Measurements from ENCODE around the gene MINAR1.

The MINAR1 gene

DNA sequence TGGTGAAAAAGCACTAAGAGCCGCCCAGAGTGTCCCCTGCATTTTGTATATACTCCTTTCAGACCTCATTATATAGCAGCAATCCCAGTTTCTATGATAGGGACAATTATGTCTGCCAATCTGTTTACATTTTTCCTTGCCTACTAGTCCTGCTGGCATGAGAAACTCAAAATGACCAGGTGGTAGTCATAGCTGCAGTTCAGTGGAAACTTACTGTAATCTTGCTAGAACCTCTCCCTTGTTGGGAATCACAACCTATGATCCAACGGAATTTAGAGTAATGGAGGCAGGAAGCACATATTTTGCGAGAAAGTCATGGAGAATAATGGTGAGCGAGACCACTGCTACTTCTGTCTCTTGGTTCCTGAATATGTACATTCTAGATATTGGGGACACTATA, 28.6 kb upstream of the MINAR1 start:
- Histone ChIP-seq H2AFZ (ENCODE audit: low read length) (no peak overlapping the region), H3K9me3 (replicated peaks in 1 of 2; ENCODE audit: control insufficient read depth in 2 of 2, insufficient read depth in 1 of 2, low read depth in 1 of 2, low read length in 2 of 2) (no peaks in the 10 kb centered on the region), H2AK5ac (ENCODE audit: low read depth, low read length) (no peak overlapping the region), H3K27me3 (ENCODE audit: control insufficient read depth in 3 of 3, insufficient read depth in 3 of 3, low read depth in 1 of 3, low read length in 3 of 3) (no peaks in the 10 kb centered on the region), H3K79me1 (ENCODE audit: low read depth, low read length) (no peaks in the 10 kb centered on the region), H3K27ac (replicated peaks; ENCODE audit: low read length) (no peak overlapping the region), H3K4me2 (ENCODE audit: insufficient read depth, low read length, poor library complexity, severe bottlenecking) (no peak overlapping the region), H2BK120ac (ENCODE audit: low read depth, low read length) (no peak overlapping the region), H3K18ac (ENCODE audit: low read length) (no peak overlapping the region), H3K4me1 (ENCODE audit: control insufficient read depth in 2 of 2, insufficient read depth in 1 of 2, low read depth in 1 of 2, low read length in 2 of 2) (no peaks in the 10 kb centered on the region), H3K9ac (ENCODE audit: low read depth, low read length, poor library complexity) (no peak overlapping the region), H3K36me3 (replicated peaks in 1 of 2; ENCODE audit: control insufficient read depth in 2 of 2, insufficient read depth in 2 of 2, low read length in 2 of 2) (no peaks in the 10 kb centered on the region), H4K91ac (ENCODE audit: low read depth, low read length, poor library complexity) (no peak overlapping the region), H2BK5ac (ENCODE audit: low read length) (no peak overlapping the region), H4K8ac (ENCODE audit: low read depth, low read length) (no peak overlapping the region), H2BK12ac (ENCODE audit: low read length) (no peak overlapping the region), H3K4ac (ENCODE audit: low read length) (no peak overlapping the region), H3K14ac (ENCODE audit: low read length) (no peak overlapping the region), H3K23ac (ENCODE audit: low read depth, low read length, poor library complexity) (no peak overlapping the region), H2BK15ac (ENCODE audit: low read length) (no peak overlapping the region), H3K4me3 (ENCODE audit: low read length in 2 of 2) (no peak overlapping the region)
- WGBS, 2 donors (ENCODE audit: extremely low coverage in 2 of 2, insufficient read length in 2 of 2, insufficient replicate concordance in 1 of 2), result no CpG with 5 or more reads among the region's 4 CpGs
- no peak for DNase-seq (ENCODE audit: low spot score)

DNA sequence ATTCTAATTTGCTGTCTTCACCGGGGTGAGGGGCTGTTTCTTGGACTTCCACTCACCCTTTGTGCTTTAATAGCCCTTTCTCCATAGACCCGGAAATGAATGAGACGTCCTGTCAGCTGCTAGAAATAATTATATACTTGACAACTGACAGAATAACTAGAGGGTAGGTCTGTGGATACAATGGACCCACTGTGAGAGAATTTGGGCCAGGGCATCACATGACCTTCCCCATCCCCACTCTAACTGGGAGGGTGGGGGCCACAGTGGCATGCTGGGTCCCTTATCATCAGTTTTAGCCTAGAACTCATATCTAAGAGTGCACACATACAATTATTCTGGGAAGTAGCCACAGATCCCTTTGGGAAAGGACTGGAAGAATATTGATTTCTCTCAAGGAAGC, 25.9 kb upstream of the MINAR1 start:
- Histone ChIP-seq H3K27ac (replicated peaks; ENCODE audit: low read length) (no peak overlapping the region), H2BK120ac (ENCODE audit: low read depth, low read length) (no peak overlapping the region), H2BK12ac (ENCODE audit: low read length) (no peak overlapping the region), H3K4me3 (ENCODE audit: low read length in 2 of 2) (no peak overlapping the region), H3K4me1 (ENCODE audit: control insufficient read depth in 2 of 2, insufficient read depth in 1 of 2, low read depth in 1 of 2, low read length in 2 of 2) (peaks cover 0 to 2% of the 10 kb centered on the region in 2 donors), H3K14ac (ENCODE audit: low read length) (no peak overlapping the region), H4K91ac (ENCODE audit: low read depth, low read length, poor library complexity) (no peak overlapping the region), H3K4me2 (ENCODE audit: insufficient read depth, low read length, poor library complexity, severe bottlenecking) (no peak overlapping the region), H3K79me1 (ENCODE audit: low read depth, low read length) (no peaks in the 10 kb centered on the region), H2AK5ac (ENCODE audit: low read depth, low read length) (no peak overlapping the region), H3K18ac (ENCODE audit: low read length) (no peak overlapping the region), H3K9me3 (replicated peaks in 1 of 2; ENCODE audit: control insufficient read depth in 2 of 2, insufficient read depth in 1 of 2, low read depth in 1 of 2, low read length in 2 of 2) (no peaks in the 10 kb centered on the region), H3K4ac (ENCODE audit: low read length) (no peak overlapping the region), H2AFZ (ENCODE audit: low read length) (no peak overlapping the region), H3K9ac (ENCODE audit: low read depth, low read length, poor library complexity) (no peak overlapping the region), H3K23ac (ENCODE audit: low read depth, low read length, poor library complexity) (no peak overlapping the region), H2BK15ac (ENCODE audit: low read length) (no peak overlapping the region), H4K8ac (ENCODE audit: low read depth, low read length) (no peak overlapping the region), H2BK5ac (ENCODE audit: low read length) (no peak overlapping the region), H3K36me3 (replicated peaks in 1 of 2; ENCODE audit: control insufficient read depth in 2 of 2, insufficient read depth in 2 of 2, low read length in 2 of 2) (no peaks in the 10 kb centered on the region), H3K27me3 (ENCODE audit: control insufficient read depth in 3 of 3, insufficient read depth in 3 of 3, low read depth in 1 of 3, low read length in 3 of 3) (no peaks in the 10 kb centered on the region)
- no peak for DNase-seq (ENCODE audit: low spot score)
- no CpG with 5 or more reads among the region's 3 CpGs for WGBS, 2 donors (ENCODE audit: extremely low coverage in 2 of 2, insufficient read length in 2 of 2, insufficient replicate concordance in 1 of 2)

DNA sequence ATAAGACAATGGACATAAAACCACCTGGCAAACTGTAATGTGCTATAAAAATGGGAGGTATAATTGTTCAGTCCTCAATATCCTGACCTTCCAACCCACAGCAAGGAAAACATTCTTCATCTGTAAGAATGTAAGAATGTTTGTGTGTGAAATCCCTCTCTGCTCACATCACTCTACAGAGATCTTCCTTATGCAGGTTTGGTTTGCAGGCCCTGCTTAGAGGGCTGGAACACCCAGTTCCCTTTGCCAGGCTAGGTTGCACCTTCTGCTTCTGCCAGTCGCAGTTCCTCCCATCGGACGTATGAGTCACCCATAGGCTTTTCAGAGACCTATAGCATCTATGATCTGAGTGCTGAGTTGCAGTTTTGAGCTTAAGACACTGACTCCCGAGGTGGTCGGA, 24.1 kb upstream of the MINAR1 start:
- no peaks in the 10 kb centered on the region for H3K36me3 ChIP-seq (replicated peaks in 1 of 2; ENCODE audit: control insufficient read depth in 2 of 2, insufficient read depth in 2 of 2, low read length in 2 of 2)
- H2BK12ac ChIP-seq (ENCODE audit: low read length), result no peak overlapping the region
- no peak overlapping the region for H3K9ac ChIP-seq (ENCODE audit: low read depth, low read length, poor library complexity)
- H4K91ac ChIP-seq (ENCODE audit: low read depth, low read length, poor library complexity), result no peak overlapping the region
- H3K27me3 ChIP-seq (ENCODE audit: control insufficient read depth in 3 of 3, insufficient read depth in 3 of 3, low read depth in 1 of 3, low read length in 3 of 3), result no peaks in the 10 kb centered on the region
- no CpG with 5 or more reads among the region's 5 CpGs for WGBS, 2 donors (ENCODE audit: extremely low coverage in 2 of 2, insufficient read length in 2 of 2, insufficient replicate concordance in 1 of 2)
- no peak overlapping the region for H3K18ac ChIP-seq (ENCODE audit: low read length)
- H2AFZ ChIP-seq (ENCODE audit: low read length), result no peak overlapping the region
- no peak overlapping the region for H2AK5ac ChIP-seq (ENCODE audit: low read depth, low read length)
- no peak overlapping the region for H2BK120ac ChIP-seq (ENCODE audit: low read depth, low read length)
- no peaks in the 10 kb centered on the region for H3K79me1 ChIP-seq (ENCODE audit: low read depth, low read length)
- no peak overlapping the region for H4K8ac ChIP-seq (ENCODE audit: low read depth, low read length)
- peaks cover 0 to 3% of the 10 kb centered on the region in 2 donors for H3K4me1 ChIP-seq (ENCODE audit: control insufficient read depth in 2 of 2, insufficient read depth in 1 of 2, low read depth in 1 of 2, low read length in 2 of 2)
- no peak for DNase-seq (ENCODE audit: low spot score)
- no peak overlapping the region for H3K27ac ChIP-seq (replicated peaks; ENCODE audit: low read length)
- H3K23ac ChIP-seq (ENCODE audit: low read depth, low read length, poor library complexity), result no peak overlapping the region
- H3K14ac ChIP-seq (ENCODE audit: low read length), result no peak overlapping the region
- H2BK15ac ChIP-seq (ENCODE audit: low read length), result no peak overlapping the region
- H3K4me3 ChIP-seq (ENCODE audit: low read length in 2 of 2), result no peak overlapping the region
- no peak overlapping the region for H3K4me2 ChIP-seq (ENCODE audit: insufficient read depth, low read length, poor library complexity, severe bottlenecking)
- no peaks in the 10 kb centered on the region for H3K9me3 ChIP-seq (replicated peaks in 1 of 2; ENCODE audit: control insufficient read depth in 2 of 2, insufficient read depth in 1 of 2, low read depth in 1 of 2, low read length in 2 of 2)
- no peak overlapping the region for H3K4ac ChIP-seq (ENCODE audit: low read length)
- H2BK5ac ChIP-seq (ENCODE audit: low read length), result no peak overlapping the region

DNA sequence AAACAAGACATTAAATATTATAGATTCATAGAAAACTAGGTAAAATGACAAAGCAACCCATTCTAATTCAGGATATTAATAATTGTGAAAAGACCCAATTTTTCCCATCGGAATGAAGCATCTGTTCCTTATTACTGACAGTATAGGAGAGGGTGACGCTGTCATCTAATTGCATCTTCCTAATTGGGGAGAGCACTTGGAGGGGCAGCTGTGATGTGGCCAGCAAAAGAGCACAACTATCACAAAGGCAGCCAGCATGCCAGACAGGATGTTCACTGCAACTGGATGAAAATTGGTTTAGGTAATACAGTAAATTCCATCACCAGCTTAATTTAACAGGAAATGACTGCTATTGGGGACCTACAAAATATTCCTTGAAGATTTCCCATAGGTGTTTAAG, 21.9 kb upstream of the MINAR1 start:
- no peak overlapping the region for H2AK5ac ChIP-seq (ENCODE audit: low read depth, low read length)
- H2BK12ac ChIP-seq (ENCODE audit: low read length), result no peak overlapping the region
- H4K91ac ChIP-seq (ENCODE audit: low read depth, low read length, poor library complexity), result no peak overlapping the region
- no peak overlapping the region for H2AFZ ChIP-seq (ENCODE audit: low read length)
- no peak overlapping the region for H3K9ac ChIP-seq (ENCODE audit: low read depth, low read length, poor library complexity)
- no peak overlapping the region for H2BK120ac ChIP-seq (ENCODE audit: low read depth, low read length)
- no peaks in the 10 kb centered on the region for H3K79me1 ChIP-seq (ENCODE audit: low read depth, low read length)
- no peaks in the 10 kb centered on the region for H3K27me3 ChIP-seq (ENCODE audit: control insufficient read depth in 3 of 3, insufficient read depth in 3 of 3, low read depth in 1 of 3, low read length in 3 of 3)
- no peak overlapping the region for H3K4me2 ChIP-seq (ENCODE audit: insufficient read depth, low read length, poor library complexity, severe bottlenecking)
- no peak overlapping the region for H2BK5ac ChIP-seq (ENCODE audit: low read length)
- peaks cover 0 to 3% of the 10 kb centered on the region in 2 donors for H3K4me1 ChIP-seq (ENCODE audit: control insufficient read depth in 2 of 2, insufficient read depth in 1 of 2, low read depth in 1 of 2, low read length in 2 of 2)
- H3K18ac ChIP-seq (ENCODE audit: low read length), result no peak overlapping the region
- no peak overlapping the region for H3K4me3 ChIP-seq (ENCODE audit: low read length in 2 of 2)
- no peak overlapping the region for H3K4ac ChIP-seq (ENCODE audit: low read length)
- no CpG with 5 or more reads among the region's 2 CpGs for WGBS, 2 donors (ENCODE audit: extremely low coverage in 2 of 2, insufficient read length in 2 of 2, insufficient replicate concordance in 1 of 2)
- no peak overlapping the region for H3K14ac ChIP-seq (ENCODE audit: low read length)
- no peaks in the 10 kb centered on the region for H3K36me3 ChIP-seq (replicated peaks in 1 of 2; ENCODE audit: control insufficient read depth in 2 of 2, insufficient read depth in 2 of 2, low read length in 2 of 2)
- H2BK15ac ChIP-seq (ENCODE audit: low read length), result no peak overlapping the region
- H3K9me3 ChIP-seq (replicated peaks in 1 of 2; ENCODE audit: control insufficient read depth in 2 of 2, insufficient read depth in 1 of 2, low read depth in 1 of 2, low read length in 2 of 2), result no peaks in the 10 kb centered on the region
- H3K27ac ChIP-seq (replicated peaks; ENCODE audit: low read length), result no peak overlapping the region
- no peak overlapping the region for H4K8ac ChIP-seq (ENCODE audit: low read depth, low read length)
- DNase-seq (ENCODE audit: low spot score), result no peak
- H3K23ac ChIP-seq (ENCODE audit: low read depth, low read length, poor library complexity), result no peak overlapping the region

All from neuronal stem cell (in vitro differentiated cells).